Measurements from ENCODE around the gene MYH14.

MYH14 gene

DNA sequence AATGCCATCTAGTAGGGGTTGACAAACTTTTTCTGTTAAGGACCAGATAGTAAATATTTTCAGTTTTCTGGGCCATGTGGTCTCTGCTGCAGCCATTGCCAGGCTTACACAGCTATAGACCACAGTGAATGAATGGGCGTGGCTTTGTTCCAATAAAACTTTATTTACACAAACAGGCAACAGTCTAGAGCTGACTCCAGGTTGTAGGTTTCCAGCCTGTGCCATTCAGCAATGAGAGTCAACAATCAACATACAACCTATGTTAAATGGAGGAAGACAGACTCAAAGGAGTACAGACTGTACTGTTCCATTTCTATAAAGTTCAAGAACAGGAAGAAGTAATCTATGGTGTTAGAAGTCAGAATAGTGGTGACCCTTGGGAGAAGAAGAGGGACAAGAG lies 25.1 kb upstream of the MYH14 start:
- in situ Hi-C loops (cut with HindIII; ENCODE audit: low pct_unique_long_range_greater_than_20kb, low sequenced_read_pairs), result no loop called here
- DNase-seq (ENCODE audit: low read depth in 1 of 2, low spot score in 1 of 2), result no peak
- no peak for TF ChIP-seq JUND (IDR thresholded peaks at IDR 0.05; ENCODE audit: low read depth)

DNA sequence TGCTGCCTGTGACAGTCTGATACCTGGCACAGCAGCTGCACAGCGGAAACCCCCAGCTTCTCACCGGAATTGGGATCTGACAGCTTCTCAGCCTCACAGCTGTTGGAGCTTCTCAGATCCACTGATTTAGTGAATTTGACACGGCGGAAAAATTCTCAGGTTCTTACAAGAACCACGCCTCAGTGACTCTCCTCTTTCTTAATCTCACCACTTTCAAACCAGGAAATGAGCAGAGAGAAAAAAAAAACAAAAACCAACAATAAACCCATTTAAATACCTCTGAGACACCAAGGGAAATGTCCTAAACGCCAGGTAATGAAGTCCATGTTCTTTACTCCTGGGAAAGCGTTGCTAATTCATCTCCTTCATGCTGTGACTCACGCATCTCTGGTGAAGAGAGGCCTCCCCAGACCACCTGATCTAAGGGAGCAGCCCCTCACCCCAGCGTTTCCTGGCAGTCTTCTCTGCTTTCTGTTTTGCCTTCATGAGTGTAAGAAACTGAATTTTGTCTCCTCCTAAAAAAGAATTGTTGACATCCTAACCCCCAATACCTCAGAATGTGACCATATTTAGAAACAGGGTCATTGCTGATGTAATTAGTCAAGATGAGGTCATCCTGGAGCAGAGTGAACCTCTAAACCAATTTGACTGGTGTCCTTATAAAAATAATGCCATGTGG lies 24.4 kb upstream of the MYH14 start:
- TF ChIP-seq JUND (IDR thresholded peaks at IDR 0.05; ENCODE audit: low read depth), result no peak
- no peak for DNase-seq (ENCODE audit: low read depth in 1 of 2, low spot score in 1 of 2)
- in situ Hi-C loops (cut with HindIII; ENCODE audit: low pct_unique_long_range_greater_than_20kb, low sequenced_read_pairs), result no loop called here

DNA sequence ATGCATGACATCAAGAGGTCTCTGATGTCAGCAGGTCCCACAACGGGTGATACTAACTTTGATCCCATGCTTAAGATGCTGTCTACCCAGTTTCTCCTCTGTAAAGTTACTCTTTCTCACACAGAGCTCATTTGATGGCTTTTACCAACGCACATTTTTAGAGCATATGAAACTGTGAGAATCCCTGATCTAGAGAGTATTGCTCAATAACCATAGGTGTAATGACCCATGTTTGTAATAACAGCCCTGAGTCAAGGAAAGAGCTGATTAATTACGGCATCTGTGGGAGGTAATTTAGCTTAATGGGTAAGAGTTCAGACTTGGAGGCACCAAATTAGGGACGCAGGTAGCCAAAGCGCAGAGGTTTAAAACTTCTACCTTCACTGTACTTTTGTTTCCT lies 22.3 kb upstream of the MYH14 start:
- no peak for TF ChIP-seq JUND (IDR thresholded peaks at IDR 0.05; ENCODE audit: low read depth)
- no peak for DNase-seq (ENCODE audit: low read depth in 1 of 2, low spot score in 1 of 2)
- in situ Hi-C loops (cut with HindIII; ENCODE audit: low pct_unique_long_range_greater_than_20kb, low sequenced_read_pairs), result no loop called here

DNA sequence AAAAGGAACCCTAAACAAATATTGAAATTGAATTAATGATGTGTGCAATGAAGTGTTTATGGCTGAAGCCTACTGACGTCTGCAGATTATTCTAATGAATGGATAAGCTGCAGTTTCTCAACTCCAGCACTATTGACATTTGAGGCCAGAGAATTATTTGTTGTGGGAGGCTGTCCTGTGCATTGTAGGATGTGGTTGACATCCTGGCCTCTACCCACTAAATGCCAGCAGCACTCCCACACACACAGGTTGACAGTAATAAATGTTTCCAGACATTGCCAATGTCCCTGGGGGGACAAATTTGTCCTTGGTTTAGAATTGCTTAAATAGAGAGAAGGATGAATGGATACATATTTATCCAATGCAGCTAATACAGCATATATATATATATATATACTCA lies 19.2 kb upstream of the MYH14 start:
- TF ChIP-seq JUND (IDR thresholded peaks at IDR 0.05; ENCODE audit: low read depth), result no peak
- peak in 1 of 2 experiments; percentile 67 for DNase-seq (ENCODE audit: low read depth in 1 of 2, low spot score in 1 of 2)
- in situ Hi-C loops (cut with HindIII; ENCODE audit: low pct_unique_long_range_greater_than_20kb, low sequenced_read_pairs), result no loop called here

DNA sequence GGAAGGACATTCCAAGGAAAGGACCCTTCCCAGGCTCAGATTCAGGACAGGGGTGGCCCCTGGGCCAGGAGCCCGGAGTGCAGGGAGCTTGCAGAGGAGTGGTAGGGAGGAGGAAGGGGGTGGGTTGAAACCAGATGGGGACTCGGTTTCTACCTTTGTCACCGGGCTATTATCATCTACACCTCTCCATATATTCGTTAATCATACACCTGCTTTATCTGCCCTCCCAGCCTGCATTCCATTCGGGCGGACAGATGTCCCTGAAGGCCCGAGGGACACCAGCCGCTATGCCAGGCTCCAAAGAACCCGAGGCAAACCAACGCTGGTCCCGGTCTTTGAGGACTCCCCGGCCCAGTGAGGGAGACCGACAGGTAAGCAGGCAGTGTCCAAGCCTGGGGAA lies 15.5 kb upstream of the MYH14 start:
- in situ Hi-C loops (cut with HindIII; ENCODE audit: low pct_unique_long_range_greater_than_20kb, low sequenced_read_pairs), result no loop called here
- no peak for TF ChIP-seq JUND (IDR thresholded peaks at IDR 0.05; ENCODE audit: low read depth)
- no peak for DNase-seq (ENCODE audit: low read depth in 1 of 2, low spot score in 1 of 2)

DNA sequence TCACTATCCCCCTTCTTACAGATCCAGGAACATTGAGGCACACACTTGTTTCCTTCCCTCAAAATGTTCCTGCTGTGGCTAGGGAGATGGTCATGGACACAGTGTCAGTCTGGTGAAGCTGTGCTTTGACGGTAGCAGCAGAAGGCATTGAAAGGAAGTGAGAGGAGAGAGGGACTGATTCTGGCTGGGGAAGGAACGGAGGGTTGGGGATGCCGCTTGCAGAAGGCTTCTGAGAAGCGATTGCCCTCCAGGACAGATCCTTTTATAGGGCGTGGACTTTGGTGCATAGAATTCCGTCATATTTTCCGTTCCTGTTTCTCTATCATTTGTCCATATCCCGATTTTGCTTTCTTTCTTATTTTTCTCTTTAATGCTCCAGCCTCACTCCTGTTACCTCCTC lies 14.1 kb upstream of the MYH14 start:
- TF ChIP-seq JUND (IDR thresholded peaks at IDR 0.05; ENCODE audit: low read depth), result no peak
- no peak for DNase-seq (ENCODE audit: low read depth in 1 of 2, low spot score in 1 of 2)
- in situ Hi-C loops (cut with HindIII; ENCODE audit: low pct_unique_long_range_greater_than_20kb, low sequenced_read_pairs), result no loop called here

DNA sequence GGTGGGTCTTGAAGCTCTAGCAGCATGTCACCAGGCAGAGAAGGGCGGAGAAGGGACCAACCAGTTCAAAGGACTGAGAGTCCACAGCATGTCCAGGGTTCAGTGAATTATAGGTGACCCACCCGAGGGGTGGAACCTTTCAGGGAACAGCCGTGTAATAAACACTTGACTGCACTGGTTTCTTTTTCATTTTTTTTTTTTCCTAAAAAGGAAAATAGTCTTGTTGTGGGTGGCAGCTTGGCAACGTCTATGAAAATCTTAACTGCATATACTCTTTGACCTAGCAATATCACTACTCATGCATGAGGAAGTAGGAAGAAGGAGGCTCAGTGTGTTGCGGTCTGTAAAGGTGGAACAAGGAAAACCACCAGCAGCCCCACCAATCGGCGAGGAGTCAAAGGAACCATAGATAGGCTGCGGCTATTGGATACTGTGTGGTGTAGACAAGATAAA lies 13.0 kb upstream of the MYH14 start:
- no peak for TF ChIP-seq JUND (IDR thresholded peaks at IDR 0.05; ENCODE audit: low read depth)
- DNase-seq (ENCODE audit: low read depth in 1 of 2, low spot score in 1 of 2), result no peak
- in situ Hi-C loops (cut with HindIII; ENCODE audit: low pct_unique_long_range_greater_than_20kb, low sequenced_read_pairs), result no loop called here

DNA sequence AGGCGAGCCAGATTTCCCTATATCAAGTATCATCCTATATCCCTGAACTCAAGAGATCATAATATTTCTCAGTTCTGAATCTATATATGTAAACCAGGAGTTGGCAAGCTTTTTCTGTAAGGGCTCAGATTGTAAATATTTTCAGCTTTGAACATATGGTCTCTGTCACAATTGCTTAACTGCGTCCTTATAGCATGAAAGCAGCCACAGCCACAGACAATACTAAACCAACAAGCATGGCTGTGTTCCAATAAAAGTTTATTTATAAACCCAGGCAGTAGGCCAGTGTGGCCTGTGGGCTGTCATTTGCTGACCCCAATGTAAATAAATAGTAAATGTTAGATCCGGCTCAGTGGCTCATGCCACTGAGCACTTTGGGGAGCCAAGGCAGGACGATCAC lies 12.2 kb upstream of the MYH14 start:
- in situ Hi-C loops (cut with HindIII; ENCODE audit: low pct_unique_long_range_greater_than_20kb, low sequenced_read_pairs), result no loop called here

DNA sequence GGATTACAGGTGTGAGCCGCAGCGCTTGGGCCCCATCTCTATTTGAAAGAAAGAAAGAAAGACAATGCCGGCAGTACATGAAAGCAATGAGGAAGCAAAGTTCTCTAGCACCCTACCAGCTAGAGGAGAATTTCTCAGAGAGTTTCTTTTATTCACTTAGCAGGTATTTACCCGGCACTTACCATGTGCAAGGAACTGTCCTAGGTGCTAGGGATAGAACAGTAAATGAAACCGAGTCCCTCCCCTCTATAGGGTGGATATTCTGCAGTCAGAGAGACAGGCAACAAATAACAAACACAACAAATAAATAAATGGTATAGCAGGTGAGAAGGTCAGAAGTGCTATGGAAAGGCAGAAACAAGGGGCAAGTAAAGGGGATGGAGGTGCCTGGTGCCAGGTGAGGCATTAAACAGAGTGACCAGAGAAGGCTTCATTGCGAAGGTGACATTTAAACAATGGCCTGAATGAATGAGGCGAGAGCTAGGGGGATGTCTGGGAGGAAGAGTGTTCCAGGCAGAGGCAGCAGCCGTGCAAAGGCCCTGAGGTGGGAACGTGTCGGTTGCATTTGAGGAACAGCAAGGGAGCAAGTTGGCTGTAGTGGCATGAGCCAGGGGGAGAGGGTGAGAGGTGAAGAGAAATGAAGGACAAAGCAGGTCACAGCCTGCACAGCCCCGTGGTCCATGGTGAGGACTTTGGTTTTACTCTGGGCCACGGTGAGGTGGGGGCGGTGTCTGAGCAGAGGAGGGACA lies 10.8 kb upstream of the MYH14 start:
- TF ChIP-seq JUND (IDR thresholded peaks at IDR 0.05; ENCODE audit: low read depth), result no peak
- peak in 1 of 2 experiments; percentile 63 for DNase-seq (ENCODE audit: low read depth in 1 of 2, low spot score in 1 of 2)
- in situ Hi-C loops (cut with HindIII; ENCODE audit: low pct_unique_long_range_greater_than_20kb, low sequenced_read_pairs), result no loop called here

More for the DNA sequence above, 12.2 kb upstream of the MYH14 start:
- no peak for TF ChIP-seq JUND (IDR thresholded peaks at IDR 0.05; ENCODE audit: low read depth)
- DNase-seq (ENCODE audit: low read depth in 1 of 2, low spot score in 1 of 2), result no peak

DNA sequence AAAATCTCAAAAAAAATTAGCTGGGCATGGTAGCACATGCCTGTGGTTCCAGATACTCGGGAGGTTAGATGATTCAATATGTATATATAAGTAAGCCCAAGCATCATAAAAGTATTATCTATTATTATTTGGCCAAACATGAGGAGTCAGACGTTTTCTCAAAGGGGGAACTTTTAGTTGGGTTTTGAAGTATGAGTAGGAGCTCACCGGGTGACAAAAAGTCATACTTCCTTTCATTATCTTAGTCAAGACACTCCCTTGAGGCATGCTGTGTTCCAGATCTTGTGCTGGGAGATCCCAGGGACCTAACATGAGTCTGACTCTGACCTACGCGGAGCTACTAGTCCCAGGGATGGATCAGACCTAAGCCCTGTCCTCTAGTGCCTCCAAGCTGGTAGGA lies 8.2 kb upstream of the MYH14 start:
- in situ Hi-C loops (cut with HindIII; ENCODE audit: low pct_unique_long_range_greater_than_20kb, low sequenced_read_pairs), result no loop called here
- no peak for DNase-seq (ENCODE audit: low read depth in 1 of 2, low spot score in 1 of 2)
- no peak for TF ChIP-seq JUND (IDR thresholded peaks at IDR 0.05; ENCODE audit: low read depth)

DNA sequence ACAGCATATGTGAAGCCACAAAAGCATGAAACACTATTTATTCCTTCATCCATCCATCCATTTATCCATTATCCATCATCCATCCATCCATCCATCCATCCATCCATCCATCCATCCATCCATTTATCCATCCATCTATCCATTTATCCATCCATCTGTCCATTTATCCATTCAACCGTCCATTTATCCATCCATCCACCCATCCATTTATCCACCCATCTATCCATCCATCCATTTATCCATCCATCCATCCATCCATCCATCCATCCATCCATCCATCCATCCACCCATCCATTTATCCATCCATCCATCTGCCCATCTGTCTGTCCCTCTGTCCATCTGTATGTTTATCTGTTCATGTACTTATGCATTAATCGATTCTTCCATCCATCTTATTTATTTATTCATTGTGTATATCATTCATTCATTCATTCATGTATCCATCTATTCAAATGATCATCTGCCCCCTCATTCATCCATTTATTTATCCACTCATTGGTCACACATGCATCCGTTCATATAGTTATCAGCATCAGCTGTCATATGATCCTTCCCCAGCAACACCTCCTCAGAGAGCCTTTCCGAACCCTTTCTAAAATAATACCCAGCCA lies 7.0 kb upstream of the MYH14 start:
- no peak for TF ChIP-seq JUND (IDR thresholded peaks at IDR 0.05; ENCODE audit: low read depth)
- no peak for DNase-seq (ENCODE audit: low read depth in 1 of 2, low spot score in 1 of 2)
- in situ Hi-C loops (cut with HindIII; ENCODE audit: low pct_unique_long_range_greater_than_20kb, low sequenced_read_pairs), result no loop called here

DNA sequence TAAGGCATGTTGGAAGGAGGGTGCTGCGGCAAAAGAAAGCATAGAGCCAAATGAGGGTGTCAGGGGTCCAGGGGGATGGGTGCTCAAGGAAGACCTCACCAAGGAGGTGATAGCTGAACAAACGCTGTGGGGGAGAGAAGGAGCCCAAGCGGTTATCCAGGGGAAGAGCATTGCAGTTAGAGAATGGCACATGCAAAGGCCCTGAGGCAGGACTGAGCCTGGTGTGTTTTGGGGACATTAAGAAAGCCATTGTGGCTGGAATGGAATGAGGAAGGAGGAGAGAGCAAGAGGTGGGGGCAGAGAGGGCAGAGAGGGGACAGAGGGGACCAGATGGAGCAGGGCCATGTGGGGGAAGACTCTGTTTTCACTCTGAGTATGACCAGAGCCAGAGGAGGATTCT lies 6.1 kb upstream of the MYH14 start:
- DNase-seq (ENCODE audit: low read depth in 1 of 2, low spot score in 1 of 2), result no peak
- in situ Hi-C loops (cut with HindIII; ENCODE audit: low pct_unique_long_range_greater_than_20kb, low sequenced_read_pairs), result no loop called here
- TF ChIP-seq JUND (IDR thresholded peaks at IDR 0.05; ENCODE audit: low read depth), result no peak

All from T47D (cell line).